Stimulated activated CD4-positive, alpha-beta T cell treated with anti-CD3 and anti-CD28 coated beads, Interleukin-1b, Interleukin-23, amount 100 ng/mL, for 1 hour (primary cell): ENCODE measurements around the gene PEX14.

Experiments
- DNase-seq, 2 donors: peaks; one replicate each; pipeline ENCODE4 v3.0.0-alpha.2; 2020; ENCODE audit warnings: low read depth in 2 of 2

The PEX14 gene

GRCh38 chr1:10647414-10648170 is 172.8 kb downstream of the PEX14 start:
- DNase-seq, result no peak

- DNase-seq, result no peak
Measured at GRCh38 chr1:10648689-10649516, 174.2 kb downstream of the PEX14 start.

DNA sequence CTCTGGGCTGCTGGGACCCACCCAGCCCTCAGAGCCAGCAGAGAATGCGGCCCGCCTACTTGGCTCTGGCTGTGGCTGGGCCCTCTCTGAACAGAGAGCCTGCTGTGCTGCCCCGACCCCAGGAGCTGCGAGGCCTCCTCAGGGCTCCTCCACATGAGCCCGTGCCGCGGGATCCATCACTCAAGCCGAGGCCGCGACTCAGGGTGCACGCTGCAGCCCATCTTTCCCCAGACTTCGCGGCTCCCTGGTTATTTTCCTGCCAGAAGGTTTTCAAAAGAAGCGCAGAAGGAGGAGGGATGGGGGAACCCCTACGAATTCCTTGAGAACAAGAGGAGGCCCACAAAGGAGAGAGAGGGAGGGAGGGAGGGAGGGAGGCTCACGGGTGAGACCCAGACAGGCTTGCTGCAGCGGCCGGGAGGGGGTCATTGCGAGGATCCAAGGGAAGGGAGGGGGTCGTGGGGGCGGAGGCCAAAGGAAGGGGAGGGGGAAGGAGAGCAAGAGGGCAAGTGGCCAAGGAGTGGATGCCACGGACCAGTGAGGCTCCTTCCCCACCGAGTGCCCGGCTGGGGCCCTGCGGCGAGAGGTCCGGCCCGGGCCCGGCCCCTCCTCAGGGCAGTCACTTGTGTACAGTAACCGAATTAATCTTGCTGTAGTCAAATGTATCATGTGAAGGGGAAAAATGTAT is 174.9 kb downstream of the PEX14 start:
- no peak for DNase-seq

DNA sequence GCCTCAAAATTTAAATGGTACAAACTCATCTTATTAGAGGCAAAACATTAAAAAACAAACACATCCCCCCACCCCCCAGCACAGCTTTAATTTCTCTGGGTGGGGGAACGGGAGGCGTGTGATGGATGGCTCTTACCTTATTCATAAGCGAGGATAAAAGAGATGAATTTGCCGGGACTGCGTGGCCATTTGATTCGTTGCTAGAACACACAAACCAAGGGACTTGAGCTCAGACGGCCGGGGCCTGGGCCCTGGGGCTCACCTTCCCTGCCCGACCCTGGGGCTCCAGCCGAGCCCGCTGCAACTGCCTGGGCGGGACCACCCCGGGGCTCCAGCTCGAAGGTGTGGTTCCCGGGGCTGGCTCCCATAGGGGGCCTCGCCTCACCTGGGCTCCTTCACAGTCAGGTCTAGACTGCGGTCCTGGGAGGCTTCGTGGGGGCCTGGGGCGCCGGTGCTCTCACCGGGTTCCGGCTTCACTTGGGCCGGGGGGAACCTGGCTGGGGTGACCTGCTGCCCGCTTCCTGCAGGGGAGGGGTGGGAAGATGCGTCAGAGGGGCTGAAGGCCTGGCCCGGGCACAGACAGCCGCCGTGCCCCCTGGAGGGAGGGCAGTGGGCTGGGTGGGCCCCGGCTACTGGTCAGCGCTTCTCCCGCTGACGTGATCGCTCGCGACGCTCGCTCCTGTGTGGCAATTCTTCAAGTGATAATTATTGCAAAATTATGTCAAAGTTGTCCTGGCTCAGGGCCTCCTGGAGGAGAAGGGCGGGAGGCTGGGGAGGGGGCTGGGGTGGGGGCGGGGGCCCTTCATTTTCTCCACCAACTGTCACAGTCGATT is 176.0 kb downstream of the PEX14 start:
- no peak for DNase-seq

GRCh38 chr1:10651389-10651766 is 176.6 kb downstream of the PEX14 start:
- DNase-seq, result no peak

DNA sequence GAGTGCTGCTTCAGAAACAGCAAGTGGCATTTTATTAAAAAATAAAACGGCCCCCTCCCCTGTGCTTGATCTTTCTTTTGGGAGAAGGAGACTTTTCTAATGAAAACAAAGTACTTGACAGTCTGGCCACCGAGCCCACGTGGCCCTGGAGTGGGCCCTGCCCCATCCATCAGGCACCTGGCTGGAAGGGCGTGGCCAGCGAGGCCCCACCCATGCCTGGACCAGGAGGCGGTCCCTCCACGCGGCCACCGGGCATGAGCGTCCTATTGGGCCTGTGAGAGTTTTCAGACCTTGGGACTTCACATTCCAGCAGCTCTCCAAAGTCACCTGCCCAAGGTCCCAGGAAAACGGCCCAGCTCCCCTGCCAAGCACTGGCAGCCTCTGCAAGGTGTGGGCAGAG is 177.0 kb downstream of the PEX14 start:
- no peak for DNase-seq

GRCh38 chr1:10652626-10653025 is 177.9 kb downstream of the PEX14 start:
- no peak for DNase-seq

DNA sequence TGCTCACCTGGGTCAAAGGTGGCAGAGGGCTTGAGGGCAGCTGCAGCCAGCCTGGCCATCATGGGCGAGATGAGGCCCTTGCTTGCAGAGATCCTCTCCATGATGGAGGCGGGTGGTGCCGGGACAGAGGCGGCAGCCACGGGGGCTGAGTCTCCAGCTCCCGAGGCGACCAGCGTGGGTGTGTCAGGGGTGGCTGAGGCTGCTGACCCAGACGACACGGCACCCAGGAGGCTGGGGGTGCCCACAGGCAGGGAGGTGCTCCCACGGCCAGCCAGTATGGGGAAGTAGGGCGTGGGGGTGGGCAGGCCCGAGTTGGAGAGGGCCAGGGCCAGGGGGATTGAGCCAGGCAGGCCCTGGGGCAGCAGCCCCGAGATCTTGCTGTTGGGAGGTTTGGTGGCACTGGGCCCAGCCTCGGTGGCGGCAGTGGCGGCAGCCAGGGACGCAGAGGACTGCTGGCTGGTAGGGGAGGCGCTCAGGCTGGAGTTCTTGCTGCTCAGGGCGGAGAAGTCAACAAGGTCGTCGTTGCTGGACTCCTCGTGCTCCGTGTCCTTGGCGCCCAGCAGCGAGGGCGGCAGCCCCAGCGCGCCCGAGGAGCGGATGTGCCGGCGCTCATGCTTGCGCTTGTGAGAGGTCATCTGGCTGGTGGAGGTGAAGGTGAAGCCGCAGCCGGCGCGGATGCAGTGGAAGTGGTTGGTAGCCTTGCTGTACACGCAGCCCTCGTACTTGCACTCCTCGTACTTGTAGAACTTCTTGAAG is 178.8 kb downstream of the PEX14 start:
- DNase-seq, result no peak

GRCh38 chr1:10655002-10655401 is 180.3 kb downstream of the PEX14 start:
- no peak for DNase-seq

GRCh38 chr1:10656431-10656830 is 181.7 kb downstream of the PEX14 start:
- no peak for DNase-seq

DNA sequence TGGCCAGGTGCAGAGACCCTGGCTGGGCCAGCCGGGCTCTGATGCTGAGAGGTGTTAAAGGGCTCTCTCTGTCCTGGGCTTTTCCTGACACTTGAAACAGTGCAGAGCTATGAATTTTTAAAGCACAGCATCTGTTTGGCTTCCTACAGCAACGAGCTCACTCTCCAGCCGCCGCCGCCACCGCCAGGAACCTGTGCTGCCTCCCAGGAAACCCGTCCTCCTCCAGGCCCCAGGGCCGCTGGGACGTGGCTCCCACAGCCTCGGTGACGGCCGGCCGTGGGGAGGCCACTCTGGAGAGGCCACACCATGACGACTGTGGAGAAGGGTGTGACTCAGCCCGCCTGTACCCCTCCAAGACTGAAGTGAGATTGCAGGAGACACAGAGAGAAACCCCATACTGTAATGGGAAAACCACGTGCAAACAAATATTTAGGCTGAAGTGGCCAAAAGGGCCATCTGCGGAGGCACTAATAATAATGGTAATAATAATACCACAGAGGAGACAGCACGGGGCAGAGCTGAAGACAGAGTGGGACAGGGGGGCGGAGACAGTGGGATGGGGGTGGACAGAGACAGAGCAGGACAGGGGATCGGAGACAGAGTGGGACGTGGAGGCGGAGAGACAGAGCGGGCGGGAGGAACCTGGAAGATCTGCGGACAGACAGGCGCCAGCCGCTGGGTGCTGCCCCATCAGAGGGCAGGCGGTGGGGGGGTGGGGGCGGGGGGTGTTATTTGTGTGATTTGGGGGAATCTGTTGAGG is 182.5 kb downstream of the PEX14 start:
- DNase-seq, result no peak

DNA sequence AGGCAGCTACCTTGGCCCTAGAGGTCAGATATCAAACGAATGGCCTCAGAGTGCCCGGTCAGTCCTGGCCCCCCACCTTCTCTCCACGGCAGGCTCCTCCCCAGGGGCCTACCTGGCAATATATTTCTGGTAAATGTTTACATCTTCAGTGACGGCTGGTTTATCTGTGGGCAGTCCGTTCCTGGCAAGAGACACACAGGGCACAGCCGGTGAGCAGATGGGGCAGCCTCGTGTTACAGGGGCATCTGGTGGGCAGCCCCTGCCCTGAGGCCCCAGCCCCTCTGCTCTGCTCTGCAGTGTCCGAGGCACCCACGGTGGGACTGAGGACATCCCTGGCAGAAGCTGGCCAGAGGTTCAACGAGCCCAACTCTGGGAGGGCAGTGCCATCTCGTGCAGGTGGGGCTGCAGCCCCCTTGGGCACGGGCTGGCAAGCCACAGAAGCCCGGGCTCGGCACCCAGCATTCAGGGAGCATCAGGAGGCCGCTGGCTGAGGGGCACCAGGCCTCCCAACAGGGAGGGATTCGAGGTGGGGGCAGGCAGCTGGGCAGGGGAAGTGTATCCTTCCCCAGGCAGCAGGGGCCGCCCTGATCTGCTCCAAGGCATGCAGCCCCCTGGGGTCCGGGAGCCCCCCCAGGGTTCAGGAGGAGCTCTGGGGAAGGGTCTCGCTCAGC is 183.8 kb downstream of the PEX14 start:
- no peak for DNase-seq

- DNase-seq, result no peak
Measured at GRCh38 chr1:10659218-10659617, 184.5 kb downstream of the PEX14 start.

- DNase-seq, result no peak
Measured at GRCh38 chr1:10659646-10660540, 185.1 kb downstream of the PEX14 start.

- no peak for DNase-seq
Measured at GRCh38 chr1:10661453-10661852, 186.7 kb downstream of the PEX14 start.

- DNase-seq, result no peak
Measured at GRCh38 chr1:10662090-10662688, 187.4 kb downstream of the PEX14 start.

DNA sequence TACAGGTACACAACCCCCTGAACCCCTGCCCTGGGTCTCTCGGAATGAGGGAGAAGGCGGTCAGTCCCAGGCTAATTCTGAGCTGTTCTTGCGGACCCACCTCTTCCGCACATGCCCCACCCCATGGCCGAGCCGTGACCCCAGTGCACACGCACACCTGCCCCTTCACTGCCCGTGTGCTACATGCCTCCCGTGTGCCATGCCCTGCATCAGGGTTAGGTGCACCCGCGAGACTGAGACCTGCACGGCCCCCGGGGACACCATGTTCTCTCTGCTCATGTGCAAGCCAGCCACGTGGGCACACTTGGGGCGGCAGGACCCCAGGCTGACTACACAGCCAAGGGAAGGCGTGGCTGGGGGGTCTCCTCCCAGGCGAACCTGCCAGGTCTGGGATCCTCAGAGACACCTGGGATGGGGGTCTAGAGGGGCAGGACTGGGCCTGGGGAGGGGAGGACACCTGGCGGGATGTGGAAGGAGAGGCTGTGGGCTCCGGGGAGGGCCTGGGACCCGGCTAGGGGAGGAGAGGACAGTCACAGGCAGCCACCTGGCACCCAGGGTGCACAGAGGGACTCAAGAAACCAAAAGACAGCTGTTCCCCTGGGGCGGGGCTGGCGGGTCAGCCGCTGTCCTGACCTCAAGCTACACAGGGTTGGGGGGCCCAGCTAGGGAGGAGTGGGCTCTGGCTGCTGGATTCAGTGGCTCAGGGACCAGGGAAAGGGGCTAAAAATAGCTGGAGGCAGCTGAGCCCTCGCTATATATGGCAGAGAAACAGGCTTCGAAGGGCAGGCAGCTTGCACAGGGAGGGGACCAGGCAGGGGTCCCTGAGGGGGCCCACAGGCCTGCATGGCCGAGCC is 188.3 kb downstream of the PEX14 start:
- no peak for DNase-seq
